ENCODE results near the gene RRP1B.

- TF ChIP-seq CTCF (IDR thresholded peaks at IDR 0.05), result no peak
- TF ChIP-seq POLR2AphosphoS5 (IDR thresholded peaks at IDR 0.05), result no peak
- no peak for TF ChIP-seq POLR2A (IDR thresholded peaks at IDR 0.05; ENCODE audit: low read depth)
- no peak for TF ChIP-seq EP300 (IDR thresholded peaks at IDR 0.05)
Observed at GRCh38 chr21:43731476-43731875, 72.1 kb downstream of the RRP1B start.
